DOHH2 (cell line): ENCODE results near the gene BHLHE23.

Source experiments
- CTCF ChIP-seq: fragments of 200-600 bp; sonication (generic); IDR thresholded peaks from one replicate; pipeline ENCODE4 v1.5.1; 2014; ENCODE audit warnings: antibody characterized with exemption, mild to moderate bottlenecking, low read depth, low read length; ENCODE audit not compliant: poor library complexity, severe bottlenecking
- EZH2phosphoT487 ChIP-seq: fragments of 200-600 bp; sonication (generic); IDR thresholded peaks from 2 replicates; pipeline ENCODE4 v1.6.1; 2017; ENCODE audit warnings: borderline replicate concordance, mild to moderate bottlenecking, antibody characterized with exemption, low read length, moderate library complexity, mixed read lengths

- TF ChIP-seq CTCF (no peak), EZH2phosphoT487 (no peak)
Observed at GRCh38 chr20:62984666-62985443, 21.9 kb downstream of the BHLHE23 start.
